RWPE1 (cell line): ENCODE data around the gene LENEP.
A peak's percentile ranks its signal among the peaks of the same experiment; 100 is the strongest.

Experiments used
- CTCF ChIA-PET: fragments of 350-600 bp; sonication (Branson Sonifier 250); formaldehyde crosslinking; extraction: SDS; loops from one replicate; lab custom pipeline; 2021; lab: Yijun Ruan, JAX
- POLR2A ChIA-PET: fragments of 400-600 bp; formaldehyde crosslinking; extraction: SDS; loops from one replicate; lab custom pipeline; 2020; ENCODE audit warnings: antibody characterized with exemption; ENCODE audit not compliant: low non-redundant PET; lab: Yijun Ruan, JAX
- DNase-seq: peaks from one replicate; pipeline ENCODE4 v3.0.0; 2012; ENCODE audit warnings: low spot score
- H3K27ac ChIP-seq: fragments of 450-650 bp; 2 replicates; pipeline ENCODE4 v1.5.1; 2017
- TF ChIP-seq, protein P1 (sequence below): fragments of 450-650 bp; conservative IDR thresholded peaks from 2 replicates; pipeline ENCODE4 v1.5.1; 2017; ENCODE audit warnings: low read depth, mild to moderate bottlenecking

LENEP gene

DNA sequence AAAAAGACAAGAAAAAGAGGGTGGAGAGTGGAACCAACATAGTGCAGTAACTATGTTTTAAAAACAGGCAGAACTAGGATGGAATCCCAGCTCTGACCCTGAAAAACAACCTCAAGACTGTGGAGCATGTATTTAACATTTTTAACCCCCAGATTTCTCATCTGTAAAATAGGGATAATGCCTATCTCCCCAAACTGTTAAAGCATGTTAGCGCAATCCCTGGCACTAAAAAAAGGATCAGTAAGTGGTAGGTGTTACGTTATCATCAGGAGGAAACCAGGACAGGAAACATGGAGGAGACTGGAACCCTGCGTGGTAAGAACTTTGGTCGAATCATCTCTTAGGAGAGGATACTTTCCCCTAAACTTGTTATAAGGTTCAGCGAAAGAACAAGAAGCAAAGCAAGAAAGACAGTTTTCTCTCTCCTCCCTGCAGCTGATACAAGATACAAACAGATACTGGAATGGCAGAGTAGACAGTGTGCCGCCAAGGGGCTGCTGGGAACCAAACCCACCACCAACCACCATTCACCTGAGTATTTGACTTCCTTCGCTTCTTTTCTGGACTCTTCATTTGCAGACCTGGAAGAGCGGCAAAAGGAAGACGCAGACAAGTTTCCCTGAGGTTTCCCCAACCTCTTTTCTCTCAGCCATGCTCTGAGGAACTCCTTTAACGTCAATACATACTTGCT, 32.8 kb upstream of the LENEP start:
- TF ChIP-seq, protein P1, sequence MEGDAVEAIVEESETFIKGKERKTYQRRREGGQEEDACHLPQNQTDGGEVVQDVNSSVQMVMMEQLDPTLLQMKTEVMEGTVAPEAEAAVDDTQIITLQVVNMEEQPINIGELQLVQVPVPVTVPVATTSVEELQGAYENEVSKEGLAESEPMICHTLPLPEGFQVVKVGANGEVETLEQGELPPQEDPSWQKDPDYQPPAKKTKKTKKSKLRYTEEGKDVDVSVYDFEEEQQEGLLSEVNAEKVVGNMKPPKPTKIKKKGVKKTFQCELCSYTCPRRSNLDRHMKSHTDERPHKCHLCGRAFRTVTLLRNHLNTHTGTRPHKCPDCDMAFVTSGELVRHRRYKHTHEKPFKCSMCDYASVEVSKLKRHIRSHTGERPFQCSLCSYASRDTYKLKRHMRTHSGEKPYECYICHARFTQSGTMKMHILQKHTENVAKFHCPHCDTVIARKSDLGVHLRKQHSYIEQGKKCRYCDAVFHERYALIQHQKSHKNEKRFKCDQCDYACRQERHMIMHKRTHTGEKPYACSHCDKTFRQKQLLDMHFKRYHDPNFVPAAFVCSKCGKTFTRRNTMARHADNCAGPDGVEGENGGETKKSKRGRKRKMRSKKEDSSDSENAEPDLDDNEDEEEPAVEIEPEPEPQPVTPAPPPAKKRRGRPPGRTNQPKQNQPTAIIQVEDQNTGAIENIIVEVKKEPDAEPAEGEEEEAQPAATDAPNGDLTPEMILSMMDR: no peak
- peak overlapping the region; percentile 100 for H3K27ac ChIP-seq

DNA sequence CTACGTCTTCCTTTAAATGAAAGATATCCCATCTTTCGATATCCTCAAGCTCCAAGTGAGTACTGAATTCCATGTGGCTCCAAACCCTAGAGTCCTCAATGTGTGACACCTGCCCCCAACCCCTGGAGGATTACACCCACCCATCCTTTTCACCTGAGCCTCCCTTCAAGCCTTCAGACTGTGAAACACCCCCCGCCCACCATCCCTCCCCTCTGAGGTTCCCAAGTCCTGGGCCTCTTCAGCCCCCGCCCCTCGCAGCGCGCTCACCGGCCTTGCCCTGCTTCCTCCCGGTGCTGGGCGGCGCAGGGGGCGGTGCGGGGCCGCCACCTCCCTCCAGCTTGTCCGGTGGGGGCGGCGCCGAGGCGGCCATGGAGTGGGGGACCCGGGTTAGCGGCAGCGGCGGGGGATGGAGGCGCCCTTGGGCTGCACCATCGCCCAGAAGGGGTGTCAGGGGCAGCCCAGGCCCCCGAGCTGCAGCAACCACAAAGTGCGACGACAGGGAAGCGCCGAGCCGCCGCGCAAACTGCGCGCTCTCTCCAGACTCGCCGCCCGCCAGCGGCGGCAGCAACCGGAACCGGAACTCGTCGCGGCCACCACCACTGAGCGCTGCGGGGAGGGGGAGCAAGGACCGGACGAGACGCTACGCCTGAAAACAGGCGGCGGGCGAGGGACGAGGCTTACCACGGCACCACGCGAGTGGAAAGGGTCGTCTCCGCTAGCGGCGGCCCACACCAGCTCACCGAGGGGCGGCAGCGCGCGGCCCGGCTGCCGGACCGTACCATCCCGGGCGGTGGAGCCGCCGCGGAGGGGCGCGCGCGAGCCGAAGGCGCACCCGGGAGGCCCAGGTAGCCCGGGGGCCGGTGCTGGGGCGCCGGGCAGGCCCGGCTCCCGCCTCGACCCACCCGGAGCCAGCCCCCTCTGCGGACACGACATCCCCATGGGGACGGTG, 31.9 kb upstream of the LENEP start, which contains the start of gene PYGO2:
TSS of gene PYGO2 (minus strand) at position 576 of the 949 bp plus-strand sequence. CDS start at position 370, 206 bp downstream.
- TF ChIP-seq, protein P1: peak; percentile 77
- DNase-seq: no peak

More for the DNA sequence above, 32.8 kb upstream of the LENEP start:
- POLR2A ChIA-PET: interaction anchor here (0.6 to 2.4 kb wide), 2 partner anchors 11 to 36 kb away, joined by 3 to 24 read pairs; partner anchors contain the start of gene SHC1
- CTCF ChIA-PET: interaction anchor here (0.7 to 2.0 kb wide), 5 partner anchors 17 to 357 kb away, joined by 3 to 8 read pairs (median 5); no protein-coding TSS in a partner anchor
- no peak for DNase-seq

DNA sequence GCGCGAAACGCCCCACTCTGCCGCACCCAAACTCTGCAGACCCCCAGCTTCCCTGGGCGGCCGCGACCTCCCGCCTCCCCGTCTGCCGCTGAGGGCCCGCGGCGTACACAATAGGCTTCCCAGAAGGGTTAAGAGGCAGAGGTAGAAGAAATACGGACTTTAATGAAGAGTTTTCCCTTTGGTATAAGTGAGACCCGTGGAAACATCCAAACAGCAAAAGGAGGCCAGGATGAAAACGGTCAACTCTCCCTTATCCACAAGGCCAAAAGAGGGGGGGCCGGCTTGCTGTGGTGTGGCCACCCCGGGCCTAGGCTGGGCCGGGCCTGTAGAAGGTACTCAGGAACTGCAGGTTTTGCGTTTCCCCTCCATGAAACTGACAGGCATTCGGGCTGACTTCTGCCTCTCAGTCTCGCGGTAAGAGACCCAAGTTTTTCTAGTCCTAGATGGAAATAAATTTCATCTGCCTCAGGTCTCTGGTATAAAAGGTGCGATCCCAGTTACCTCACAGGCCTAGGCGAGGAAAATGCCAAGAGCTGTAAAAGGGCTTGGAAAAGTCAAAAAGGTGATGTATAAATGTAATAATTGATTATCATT, 31.1 kb upstream of the LENEP start:
- DNase-seq: no peak
- ChIA-PET POLR2A (interaction anchor here (0.6 to 2.4 kb wide), 2 partner anchors 9 to 328 kb away, joined by 3 to 24 read pairs; partner anchors contain the start of gene SHC1), CTCF (interaction anchor here (0.6 to 2.0 kb wide), 4 partner anchors 19 to 388 kb away, joined by 3 to 8 read pairs (median 4); no protein-coding TSS in a partner anchor)
- TF ChIP-seq, protein P1: no peak
- peak overlapping the region; percentile 100 for H3K27ac ChIP-seq

More for the DNA sequence above, 31.9 kb upstream of the LENEP start, which contains the start of gene PYGO2:
- H3K27ac ChIP-seq: peak within 1 kb of the TSS; percentile 100
- CTCF ChIA-PET: interaction anchor here (0.5 to 2.0 kb wide), 7 partner anchors 18 to 716 kb away, joined by 3 to 8 read pairs (median 4); no protein-coding TSS in a partner anchor
- POLR2A ChIA-PET: interaction anchor here (0.6 to 2.4 kb wide), 4 partner anchors 10 to 328 kb away, joined by 3 to 24 read pairs (median 3); partner anchors contain the start of gene SHC1

DNA sequence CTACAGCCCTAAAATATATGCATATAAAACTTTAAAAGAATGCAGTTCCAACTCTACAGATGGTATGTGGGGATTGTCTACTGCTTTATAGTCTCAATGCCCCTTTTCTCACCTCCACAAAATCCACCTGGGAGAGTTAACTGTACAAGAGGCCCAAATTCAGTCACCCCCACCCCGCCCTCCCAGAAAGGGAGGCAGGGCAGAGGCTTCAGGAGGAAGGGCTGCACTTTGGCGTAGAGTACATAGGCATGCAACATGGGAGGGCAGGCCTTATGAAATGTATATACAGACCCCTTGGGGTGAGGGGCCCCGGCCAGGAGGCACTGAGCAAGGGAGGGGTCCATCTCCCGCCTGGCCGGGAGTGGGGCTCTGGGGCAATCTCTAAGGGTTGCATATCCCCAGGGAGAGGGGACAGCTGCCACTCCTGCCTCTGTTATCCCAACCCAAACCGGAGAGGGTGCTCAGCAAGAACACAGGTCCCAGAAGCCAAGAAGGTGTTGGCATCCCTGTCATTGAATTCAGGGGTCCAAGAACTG, 30.5 kb upstream of the LENEP start:
- no peak for DNase-seq
- ChIA-PET POLR2A (interaction anchor here (2.4 kb wide), 1 partner anchor 9 kb away, joined by 24 read pairs; the partner anchor contains the start of gene SHC1), CTCF (interaction anchor here (0.6 to 1.2 kb wide), 2 partner anchors 32 to 388 kb away, joined by 3 read pairs; no protein-coding TSS in a partner anchor)
- TF ChIP-seq, protein P1: no peak
- H3K27ac ChIP-seq: peak overlapping the region; percentile 100

DNA sequence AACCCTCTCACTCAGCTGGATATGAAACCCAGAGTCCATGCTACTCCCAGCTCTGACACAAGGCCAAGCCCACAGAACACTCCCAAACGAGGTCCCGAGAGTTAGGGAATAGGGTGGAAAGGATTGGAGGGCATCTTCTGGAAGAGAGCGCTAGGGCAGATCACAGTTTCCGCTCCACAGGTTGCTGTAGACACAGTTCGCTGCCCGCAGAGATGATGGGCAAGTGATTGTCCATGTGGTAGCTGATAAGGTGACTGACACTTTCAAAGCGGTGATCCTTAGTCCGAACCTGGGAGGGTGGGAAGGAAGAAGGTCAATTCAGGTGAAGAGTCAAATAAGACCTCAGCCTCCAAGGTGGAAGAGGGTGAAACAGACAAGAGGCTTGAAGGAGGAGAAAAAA, 29.7 kb upstream of the LENEP start:
- CTCF ChIA-PET: interaction anchor here (0.7 to 1.1 kb wide), 2 partner anchors 54 to 98 kb away, joined by 3 to 4 read pairs; no protein-coding TSS in a partner anchor
- no peak for DNase-seq
- TF ChIP-seq, protein P1: no peak
- H3K27ac ChIP-seq: peak overlapping the region; percentile 100
- POLR2A ChIA-PET: no interaction called here
